ENCODE measurements around the gene ANKRD28. TPM values are rescaled to one million over a fixed set of nuclear protein-coding genes. Genes with fewer than 3 reads are reported as not detected.

The ANKRD28 gene
- polyA plus RNA-seq, 5 donors = 24.7 to 48.8 (median 40.4) TPM

DNA sequence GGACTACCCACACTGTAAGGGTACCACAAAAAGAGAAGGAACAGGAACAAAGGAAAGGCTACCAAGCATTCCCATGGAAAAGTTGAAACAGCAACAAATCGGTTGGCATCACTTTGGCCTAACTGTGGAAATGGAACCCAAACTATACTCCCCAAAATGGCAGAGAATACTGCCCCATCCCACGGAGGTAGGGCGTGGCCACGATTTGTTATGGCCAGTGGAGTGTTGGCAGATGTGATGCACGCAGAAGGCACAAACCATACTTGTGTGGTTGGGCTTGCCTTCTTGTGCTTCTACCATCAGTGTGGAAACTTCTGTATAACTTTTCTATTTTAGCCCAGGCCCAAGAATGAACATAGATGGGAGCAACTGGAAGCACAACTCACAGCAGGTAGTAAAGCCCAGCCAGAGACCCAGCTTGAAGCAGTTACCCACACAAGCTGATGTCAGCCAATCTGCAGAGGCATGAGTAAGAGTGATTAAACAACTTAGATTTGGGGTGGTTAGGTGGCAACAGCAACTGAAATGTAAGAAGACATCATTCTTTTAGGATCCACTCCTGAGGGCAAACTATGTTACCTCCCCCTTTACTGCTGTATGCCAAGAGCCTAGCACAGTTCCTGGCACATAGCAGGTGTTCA is 132.1 kb downstream of the ANKRD28 start:
- DNase-seq = no peak

GRCh38 chr3:15664144-15664543 is 133.6 kb downstream of the ANKRD28 start:
- no peak for DNase-seq

- DNase-seq = no peak
Observed at GRCh38 chr3:15660055-15660935, 137.5 kb downstream of the ANKRD28 start.

DNA sequence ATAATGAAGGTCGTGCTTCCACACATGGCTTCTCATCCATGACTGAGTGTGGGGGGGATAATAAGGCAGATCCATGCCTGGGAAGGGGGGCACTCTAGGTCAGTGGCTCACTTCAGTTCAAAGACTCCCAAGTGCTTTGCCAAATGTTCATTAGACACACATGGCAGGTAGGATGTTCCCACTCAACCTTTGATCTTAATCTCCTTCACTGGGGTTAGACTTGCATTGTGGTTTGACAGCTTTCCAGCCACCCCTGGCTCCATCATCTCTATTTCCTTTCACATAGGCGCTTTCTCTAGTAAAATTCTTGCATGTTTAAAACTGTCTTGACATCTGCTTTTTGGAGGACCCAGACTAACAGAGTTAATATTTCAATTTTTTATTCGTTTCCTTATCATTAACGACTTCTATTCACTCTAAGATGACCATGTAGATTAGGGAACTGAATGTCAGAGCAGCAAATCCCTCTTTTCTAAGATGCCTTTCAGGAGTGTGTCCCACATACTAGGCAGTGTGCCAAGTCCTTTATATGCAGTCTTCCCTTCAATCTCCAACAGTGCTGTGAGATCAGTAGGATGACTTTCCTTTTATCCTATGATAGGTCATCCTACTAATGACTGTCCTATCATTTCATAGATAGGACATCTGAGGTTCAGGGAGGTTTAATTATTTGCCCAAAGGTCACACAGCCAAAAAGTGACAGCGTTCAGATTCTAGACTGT is 138.4 kb downstream of the ANKRD28 start:
- no peak for DNase-seq

- DNase-seq = no peak
Observed at GRCh38 chr3:15657016-15657415, 140.8 kb downstream of the ANKRD28 start.

DNA sequence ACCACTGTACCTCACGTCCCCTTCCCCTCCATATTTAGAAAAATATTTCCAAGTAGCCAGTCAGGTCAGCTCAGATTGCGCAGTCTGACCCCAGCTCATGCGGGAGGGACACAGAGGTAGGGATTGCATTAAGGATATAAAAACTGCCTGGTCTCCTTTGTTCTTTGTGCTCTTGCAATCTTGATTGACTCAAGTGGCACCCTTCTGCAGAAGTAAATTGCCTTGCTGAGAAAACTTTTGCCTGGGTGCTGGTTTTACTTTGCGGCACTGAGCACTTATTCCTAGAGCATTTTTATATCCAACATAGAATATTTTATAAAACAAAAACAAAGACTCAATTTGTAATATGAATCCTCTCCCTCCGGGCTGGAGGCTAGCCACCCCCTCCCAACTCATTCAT is 141.4 kb downstream of the ANKRD28 start:
- DNase-seq = no peak

GRCh38 chr3:15654891-15655290 is 142.9 kb downstream of the ANKRD28 start:
- DNase-seq = no peak

- no peak for DNase-seq
Observed at GRCh38 chr3:15654127-15654526, 143.7 kb downstream of the ANKRD28 start.

DNA sequence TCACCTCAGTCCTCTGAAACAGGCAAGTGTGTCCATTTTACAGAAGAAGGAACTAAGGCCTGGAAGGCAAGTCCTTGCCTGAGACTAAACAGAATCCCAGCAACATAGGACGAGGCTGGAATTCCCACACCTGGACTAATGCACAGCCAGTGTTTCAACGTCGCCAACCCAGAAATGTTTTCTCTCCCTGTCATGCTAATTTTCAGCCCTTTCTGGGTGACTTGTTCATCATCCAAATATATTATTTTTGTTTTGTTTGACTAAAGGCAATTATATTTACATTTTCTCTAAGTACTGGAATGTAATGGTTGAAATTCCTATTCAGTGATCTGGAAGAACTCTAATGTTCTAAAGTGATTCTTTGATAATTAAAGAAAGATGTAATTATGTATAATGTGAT is 144.5 kb downstream of the ANKRD28 start:
- DNase-seq = no peak

DNA sequence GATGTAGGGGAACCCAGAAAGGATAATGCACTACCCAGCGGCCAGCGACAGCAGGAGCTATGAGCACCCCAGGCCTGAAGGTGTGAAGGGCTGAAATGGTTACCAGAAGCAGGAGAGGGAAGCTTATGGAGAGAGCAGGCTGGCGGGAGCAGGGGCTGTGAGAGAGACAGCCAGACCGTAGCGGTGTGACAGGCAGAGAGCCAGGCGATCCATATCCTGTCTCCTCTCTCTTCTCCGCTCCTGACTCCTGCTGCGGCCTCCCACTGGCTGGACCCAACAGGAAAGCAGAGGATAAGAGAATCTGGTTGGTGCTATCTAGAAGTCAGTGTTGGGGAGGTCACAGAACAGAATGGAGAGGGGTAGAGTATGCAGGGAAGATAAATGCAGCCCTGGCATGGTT is 146.4 kb downstream of the ANKRD28 start:
- DNase-seq = no peak

DNA sequence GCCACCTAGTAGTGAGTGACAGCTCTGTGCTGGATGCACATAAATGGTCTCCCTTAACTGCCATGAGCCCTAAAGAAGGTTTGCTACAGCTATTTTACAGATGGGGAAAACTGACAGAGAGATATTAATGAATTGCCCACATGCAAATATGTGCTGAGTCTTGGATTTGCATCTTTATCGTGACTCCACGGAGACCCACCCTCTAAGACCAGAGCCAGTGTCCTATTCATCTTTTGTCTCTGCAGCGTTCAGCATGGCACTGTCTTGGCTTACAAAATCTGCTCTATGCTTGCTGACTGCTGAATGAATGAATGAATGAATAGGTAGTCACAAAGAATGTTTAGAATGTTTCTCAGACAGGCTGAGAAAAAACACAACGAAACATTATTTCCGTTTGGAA is 147.9 kb downstream of the ANKRD28 start:
- no peak for DNase-seq

GRCh38 chr3:15649341-15649740 is 148.4 kb downstream of the ANKRD28 start:
- no peak for DNase-seq

DNA sequence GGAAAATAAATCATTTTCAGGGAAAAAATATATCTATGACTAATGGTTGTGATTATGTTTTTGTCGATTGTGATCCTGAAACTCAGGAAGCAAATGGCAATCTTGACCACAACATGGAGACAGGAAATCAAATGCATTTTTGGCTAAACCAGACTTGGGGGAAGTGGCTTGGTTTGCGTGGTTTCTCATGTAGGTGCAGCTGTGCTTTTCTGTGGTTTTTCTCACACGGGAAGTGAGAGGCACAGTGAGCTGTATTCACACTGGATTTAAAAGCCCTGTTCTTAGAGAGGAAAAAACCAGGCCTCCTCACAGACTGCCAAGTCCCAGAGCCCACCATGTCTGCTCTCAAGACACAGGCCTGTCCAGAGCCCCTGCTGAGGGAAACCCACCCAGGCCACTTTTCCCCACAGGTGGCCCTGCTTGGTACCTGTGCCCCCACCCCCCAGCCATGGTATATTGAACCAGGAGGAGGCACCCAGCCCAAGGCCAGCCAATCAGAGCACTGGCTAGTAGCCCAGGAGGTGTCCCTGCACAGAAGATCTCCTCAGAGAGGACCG is 150.1 kb downstream of the ANKRD28 start:
- DNase-seq = no peak

- DNase-seq = no peak
Observed at GRCh38 chr3:15646851-15647511, 150.8 kb downstream of the ANKRD28 start.

- DNase-seq = no peak
Observed at GRCh38 chr3:15645740-15646501, 151.9 kb downstream of the ANKRD28 start.

- no peak for DNase-seq
Observed at GRCh38 chr3:15645246-15645645, 152.5 kb downstream of the ANKRD28 start.

GRCh38 chr3:15638891-15639262 is 158.9 kb downstream of the ANKRD28 start:
- DNase-seq = no peak

- no peak for DNase-seq
Observed at GRCh38 chr3:15638193-15638890, 159.4 kb downstream of the ANKRD28 start.

DNA sequence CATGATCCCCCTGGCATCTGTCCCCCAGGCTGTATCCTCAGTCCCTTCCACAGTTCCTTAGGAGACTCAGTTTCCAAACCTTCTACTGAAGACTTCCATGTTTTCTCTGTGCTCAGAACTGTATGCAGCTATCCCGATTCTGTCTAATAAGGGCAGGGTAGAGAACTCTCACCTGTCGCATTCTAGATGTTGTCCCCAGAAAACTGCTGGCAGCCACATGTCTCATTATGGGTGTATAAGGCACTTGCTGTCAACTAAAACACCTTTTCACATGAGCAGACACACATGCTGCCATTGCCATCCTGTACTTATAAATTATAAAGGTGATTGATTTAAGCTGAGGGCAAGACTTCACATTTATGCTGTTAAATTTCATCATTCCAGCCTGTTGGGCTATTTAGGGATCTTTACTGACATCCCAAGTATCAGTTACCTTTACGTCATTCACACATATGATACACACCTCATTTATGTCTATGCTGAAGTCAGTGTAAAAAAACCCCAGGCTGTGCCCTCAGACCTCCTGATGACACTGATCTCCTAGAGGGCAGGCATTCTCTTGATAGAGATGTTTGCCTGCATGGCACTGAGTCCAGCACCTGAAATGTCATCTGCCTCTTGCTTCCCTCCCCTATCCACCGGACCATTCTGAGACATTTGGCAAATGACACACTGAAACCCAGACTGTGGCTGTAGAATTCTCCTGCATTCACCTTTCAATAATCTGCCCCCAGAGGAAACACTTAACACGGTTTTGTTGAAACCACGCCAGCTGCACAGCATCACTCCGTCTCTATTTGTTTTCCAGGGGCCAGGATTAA is 160.4 kb downstream of the ANKRD28 start:
- no peak for DNase-seq

Data from right lung (tissue), 5 donors.